NCI-H446 treated with DMSO at 0.1 percent for 48 hours (cell line): ENCODE data around the gene MS4A8.
"Not testable (repeated sequence)": the region's sequence is repeated elsewhere in the genome, so short reads cannot be mapped to it uniquely, and the experiment has no call there.

Source experiments
- DNase-seq: peaks from one replicate; lab custom pipeline; 2025; lab: John Stamatoyannopoulos, UW

The MS4A8 gene, protein sequence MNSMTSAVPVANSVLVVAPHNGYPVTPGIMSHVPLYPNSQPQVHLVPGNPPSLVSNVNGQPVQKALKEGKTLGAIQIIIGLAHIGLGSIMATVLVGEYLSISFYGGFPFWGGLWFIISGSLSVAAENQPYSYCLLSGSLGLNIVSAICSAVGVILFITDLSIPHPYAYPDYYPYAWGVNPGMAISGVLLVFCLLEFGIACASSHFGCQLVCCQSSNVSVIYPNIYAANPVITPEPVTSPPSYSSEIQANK

DNA sequence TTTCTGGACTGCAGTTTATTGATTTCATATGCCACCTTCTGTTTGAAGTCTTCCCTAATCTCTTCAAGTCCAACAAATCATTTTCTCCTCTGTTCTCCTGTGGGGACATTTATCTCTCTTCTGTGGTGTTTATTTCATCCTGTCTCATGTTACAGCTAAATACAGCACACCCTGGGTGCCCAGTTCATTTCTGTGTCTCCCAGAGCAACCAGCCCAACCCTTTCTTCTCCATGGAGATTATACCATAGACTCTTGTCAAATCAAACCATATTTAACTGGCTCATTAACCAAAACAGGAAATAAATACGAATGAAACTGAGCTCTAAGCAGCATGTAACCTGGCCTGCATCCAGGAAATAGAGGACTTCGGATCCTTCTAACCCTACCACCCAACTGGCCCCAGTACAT, at the start of gene MS4A8:
TSS of gene MS4A8 (plus strand) at position 329 of the 408 bp plus-strand sequence. CDS start 1,249 bp downstream, outside the sequence.
- DNase-seq, result no peak

DNA sequence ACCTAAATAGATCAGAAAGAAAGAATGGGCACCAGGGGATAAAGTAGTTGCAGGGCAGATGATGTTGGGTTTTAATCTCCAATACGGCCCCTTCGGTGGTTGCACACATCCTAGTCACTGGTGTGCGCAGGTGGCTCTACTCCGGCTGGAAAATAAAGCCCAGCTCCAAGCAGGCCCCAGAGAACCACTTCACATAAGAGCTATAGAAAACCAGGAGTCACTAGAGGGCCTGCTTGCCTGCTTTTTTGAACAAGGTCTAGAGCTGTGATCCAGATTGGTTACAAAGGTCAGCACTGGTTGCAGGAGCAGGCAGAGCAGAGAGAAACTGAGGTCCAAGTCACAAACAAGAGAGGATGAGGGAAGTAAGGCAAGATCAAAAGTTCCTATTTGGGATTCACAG, 41.5 kb upstream of the MS4A8 start:
- no peak for DNase-seq

DNA sequence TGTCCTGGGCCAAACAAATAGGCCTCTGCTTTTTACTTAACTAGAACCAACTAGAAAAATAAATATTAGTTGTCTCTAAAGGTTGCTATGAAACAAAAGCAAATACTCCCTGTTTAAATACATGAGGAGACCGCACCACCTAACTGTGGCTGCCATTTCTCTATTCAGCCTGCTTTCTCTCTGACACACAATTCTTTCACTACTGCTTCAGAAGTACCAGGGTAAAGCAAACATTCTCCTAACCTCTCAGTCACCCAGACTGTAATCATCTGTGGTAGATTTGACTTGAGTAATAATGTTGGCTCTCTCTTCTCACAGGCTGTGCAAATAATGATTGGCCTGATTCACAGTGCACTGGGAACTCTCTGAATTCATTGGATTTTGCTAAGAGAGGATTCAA, 41.0 kb upstream of the MS4A8 start:
- no peak for DNase-seq

DNA sequence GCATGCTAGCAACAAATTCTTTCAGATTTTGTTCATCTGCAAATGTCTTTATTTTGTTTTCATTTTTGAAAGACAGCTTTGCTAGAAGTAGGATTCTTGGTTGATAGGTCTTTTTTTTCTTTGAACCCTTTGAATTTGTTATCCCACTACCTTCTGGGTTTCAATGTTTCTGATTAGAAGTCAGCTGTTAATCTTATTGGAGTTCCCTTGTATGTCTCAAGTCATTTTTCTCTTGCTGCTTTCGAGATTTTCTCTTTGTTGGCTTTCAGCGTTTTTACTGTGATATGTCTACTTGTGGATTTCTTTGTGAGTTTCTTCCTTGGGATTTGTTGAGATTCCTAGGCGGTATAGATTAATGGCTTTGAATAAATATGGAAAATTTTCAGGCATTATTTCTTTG, 27.2 kb upstream of the MS4A8 start:
- no peak for DNase-seq

DNA sequence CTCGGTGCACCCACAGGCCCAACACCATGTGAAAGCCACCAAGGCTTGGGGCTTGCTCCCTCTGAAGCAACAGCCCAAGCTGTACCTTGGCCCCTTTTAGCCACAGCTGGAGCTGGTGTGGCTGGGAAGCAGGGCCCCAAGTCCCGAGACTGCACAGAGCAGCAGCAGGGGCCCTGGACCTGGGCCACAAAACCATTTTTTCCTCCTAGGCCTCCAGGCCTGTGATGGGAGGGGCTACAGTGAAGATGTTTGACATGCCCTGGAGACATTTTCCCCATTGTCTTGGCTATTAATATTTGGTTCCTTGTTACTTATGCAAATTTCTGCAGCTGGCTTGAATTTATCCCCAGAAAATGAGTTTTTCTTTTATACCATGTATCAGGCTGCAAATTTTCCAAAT, 21.2 kb upstream of the MS4A8 start:
- not testable (repeated sequence) for DNase-seq

DNA sequence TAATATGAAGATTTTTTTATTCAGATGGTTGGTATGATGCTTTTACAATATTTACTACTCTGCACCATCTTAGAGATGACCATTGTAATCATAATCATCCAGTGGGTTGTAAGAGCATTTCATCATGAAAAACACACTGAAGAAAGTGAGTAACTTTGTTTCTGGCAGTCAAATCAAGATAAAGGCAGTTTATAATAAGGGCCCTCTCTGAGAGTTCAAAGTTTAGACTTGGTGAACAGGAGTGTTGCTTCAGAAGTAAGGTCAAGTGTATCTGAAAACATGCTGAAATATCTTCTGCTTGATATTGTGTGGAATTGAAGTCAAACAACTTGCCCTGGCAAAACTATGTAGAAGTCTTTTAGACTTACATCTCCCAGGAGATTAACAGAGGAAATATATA, 19.5 kb upstream of the MS4A8 start:
- DNase-seq, result no peak

DNA sequence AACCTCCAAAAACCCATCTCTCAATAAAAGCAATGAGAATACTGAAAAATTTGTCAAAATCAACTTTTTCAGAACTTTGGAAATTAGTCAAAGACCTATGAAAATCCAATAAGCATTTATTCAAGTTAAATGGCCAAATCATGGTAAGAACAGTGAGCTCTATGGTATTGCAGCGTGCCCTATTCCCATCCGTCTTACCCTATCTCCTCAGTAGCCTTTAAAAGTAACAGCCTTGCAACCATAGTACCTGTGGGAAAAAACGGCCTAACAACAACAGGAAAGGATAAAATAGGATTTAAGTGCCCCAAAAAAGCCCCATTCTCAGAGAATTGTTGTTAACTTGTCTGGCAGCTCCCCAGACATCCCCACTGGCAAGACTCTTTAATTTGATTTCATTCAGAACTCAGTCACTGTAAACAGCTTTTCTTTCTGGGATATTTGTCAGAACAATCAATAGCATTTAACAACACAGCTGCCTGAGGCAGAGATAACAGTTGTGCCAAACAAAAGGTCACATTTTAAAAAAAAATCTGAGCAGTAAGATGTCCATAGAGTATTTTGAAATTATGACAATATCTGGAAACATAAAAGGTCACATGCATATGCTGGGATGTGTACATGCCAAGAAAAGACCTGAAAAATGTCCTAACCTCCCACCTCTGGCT, 18.8 kb upstream of the MS4A8 start:
- DNase-seq, result no peak

DNA sequence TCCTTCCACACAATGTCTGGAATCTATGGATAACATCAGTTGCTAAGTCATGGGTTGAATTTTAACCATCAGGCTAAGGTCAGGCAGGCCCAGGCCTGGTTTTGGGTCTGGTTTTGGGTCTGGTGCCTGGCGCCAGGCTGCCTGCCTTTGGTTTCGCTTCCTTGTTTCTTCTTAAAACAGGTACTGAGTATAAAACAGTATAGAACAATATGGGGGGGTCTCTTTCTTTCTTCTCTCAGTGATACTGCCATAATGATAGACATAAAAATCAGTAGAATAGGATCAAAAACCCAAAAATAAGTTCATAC, 14.9 kb upstream of the MS4A8 start:
- not testable (repeated sequence) for DNase-seq

DNA sequence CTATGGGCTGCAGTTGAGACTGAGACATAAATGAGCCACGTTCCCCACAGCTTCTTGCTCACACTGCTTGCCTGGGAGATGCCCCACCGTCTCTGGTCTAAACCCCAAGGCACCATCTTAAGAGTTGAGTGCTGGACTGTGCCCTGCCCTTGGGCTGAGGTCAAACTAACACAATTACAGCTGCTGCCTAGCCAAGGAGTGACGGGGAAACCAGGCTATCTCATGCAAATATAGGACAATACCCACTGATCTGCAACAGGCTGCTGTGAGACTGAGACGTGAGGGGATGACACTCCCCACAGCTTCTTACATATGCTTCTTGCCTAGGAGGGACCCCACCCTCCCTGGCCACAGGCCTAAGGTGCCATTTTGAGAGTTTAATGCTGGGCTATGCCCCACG, 7.8 kb upstream of the MS4A8 start:
- DNase-seq, result no peak

DNA sequence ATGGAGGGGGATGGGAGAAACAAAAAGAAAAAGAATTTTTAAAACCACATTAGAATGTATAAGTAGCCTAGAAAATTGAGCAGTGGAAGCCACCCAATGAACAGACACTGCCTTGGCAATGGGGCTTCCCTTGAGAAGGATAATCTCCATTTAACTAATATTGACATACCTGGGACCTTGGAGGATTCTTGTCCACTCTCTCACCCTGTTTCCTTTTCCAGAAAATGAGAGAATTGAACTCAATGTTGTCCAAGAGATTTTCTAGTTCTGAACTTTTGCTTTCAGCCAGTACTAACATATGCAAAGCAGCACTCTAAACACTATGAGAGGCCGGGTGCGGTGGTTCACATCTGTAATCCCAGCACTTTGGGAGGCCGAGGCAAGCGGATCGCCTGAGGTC, 524 bp downstream of the MS4A8 start:
- DNase-seq, result no peak

DNA sequence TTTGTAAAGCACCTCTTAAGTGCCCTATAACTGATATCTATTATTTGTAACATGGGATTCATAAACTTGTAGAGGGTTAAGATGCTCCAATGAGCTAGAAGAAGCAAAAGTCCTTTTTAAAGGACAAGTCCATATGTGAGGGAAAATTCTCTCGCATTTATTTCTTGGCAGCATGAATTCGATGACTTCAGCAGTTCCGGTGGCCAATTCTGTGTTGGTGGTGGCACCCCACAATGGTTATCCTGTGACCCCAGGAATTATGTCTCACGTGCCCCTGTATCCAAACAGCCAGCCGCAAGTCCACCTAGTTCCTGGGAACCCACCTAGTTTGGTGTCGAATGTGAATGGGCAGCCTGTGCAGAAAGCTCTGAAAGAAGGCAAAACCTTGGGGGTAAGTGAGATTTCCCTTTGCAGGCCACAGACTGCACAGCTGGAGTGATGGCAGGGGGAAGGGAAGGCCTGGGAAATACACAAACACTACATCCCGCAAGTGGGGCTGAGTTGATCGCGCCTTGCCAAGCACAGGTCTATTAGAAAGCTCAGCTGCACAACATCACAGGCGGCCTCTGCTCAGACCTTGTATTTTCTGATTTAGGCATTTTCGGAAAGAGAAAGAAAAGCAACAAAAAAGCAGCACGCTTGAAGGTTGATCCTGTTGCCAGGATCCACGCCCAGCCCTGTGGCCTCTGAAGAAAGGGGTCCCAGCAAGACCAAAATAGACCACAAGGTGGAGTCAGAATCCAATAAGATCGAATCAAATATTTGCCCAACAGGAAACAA, 1.5 kb downstream of the MS4A8 start:
- DNase-seq, result peak; percentile 5

DNA sequence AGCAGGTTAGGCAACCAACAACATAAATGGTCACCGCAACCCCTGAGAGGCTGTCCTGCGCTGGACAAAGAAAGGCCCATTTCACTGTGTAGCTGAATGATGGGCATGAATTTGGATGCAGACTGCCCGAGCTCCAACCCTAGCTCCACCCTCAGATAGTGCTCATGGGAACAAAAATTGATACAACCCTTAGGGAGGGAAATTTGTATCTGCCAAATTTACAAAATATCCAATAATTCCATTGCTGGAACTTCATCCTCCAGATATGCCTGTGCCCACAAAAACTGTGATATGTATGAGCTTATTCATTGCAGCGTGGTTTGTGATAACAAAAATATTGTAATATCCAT, 2.0 kb downstream of the MS4A8 start:
- DNase-seq, result no peak

DNA sequence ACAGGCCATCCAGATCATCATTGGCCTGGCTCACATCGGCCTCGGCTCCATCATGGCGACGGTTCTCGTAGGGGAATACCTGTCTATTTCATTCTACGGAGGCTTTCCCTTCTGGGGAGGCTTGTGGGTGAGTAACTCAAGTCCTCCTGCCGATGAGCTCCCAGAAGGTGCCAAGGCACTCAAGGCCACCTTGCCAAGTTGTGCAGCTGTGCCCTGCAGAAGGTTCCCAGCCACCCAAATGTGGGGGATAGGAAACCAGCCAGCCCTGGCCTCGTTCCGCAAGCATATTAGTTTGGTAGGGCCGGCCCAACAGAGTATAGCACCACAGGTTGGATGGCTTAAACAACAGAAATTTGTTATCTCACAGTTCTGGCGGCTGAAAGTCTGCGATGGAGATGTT, 4.0 kb downstream of the MS4A8 start:
- DNase-seq, result no peak

DNA sequence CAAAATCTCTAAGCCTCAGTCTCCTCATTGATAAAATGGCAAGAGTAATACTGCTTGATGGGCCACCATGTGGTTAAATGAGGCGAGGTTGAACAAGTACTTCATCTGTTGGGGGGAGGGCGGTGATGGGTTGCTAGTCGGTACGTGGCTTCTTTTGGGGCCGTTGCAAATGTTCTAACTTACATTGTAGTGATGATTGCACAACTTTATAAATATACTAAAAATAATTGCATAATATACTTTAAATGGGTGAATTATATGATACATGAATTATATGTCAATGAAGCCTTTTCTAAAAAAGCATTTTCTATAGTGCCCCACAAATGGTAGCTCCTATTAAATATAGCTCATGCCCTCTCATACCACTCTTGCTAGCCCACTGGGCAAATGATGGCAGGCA, 6.5 kb downstream of the MS4A8 start:
- no peak for DNase-seq

DNA sequence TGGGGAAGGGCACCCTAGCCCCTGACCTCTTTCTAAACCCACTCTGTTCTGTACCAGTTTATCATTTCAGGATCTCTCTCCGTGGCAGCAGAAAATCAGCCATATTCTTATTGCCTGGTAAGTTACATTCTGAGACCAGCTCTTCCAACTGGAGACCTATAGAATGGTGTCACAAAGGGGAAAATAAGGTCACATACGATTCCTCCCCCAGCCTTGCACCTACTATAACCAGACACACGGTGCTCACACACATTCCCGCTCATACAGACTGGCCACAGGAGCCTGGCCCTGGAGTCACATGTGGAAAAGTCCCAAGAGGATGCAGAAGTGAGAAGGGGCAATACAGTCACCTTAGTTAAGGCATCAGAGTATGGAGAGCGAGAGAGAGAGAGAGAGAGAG, 7.5 kb downstream of the MS4A8 start:
- no peak for DNase-seq

DNA sequence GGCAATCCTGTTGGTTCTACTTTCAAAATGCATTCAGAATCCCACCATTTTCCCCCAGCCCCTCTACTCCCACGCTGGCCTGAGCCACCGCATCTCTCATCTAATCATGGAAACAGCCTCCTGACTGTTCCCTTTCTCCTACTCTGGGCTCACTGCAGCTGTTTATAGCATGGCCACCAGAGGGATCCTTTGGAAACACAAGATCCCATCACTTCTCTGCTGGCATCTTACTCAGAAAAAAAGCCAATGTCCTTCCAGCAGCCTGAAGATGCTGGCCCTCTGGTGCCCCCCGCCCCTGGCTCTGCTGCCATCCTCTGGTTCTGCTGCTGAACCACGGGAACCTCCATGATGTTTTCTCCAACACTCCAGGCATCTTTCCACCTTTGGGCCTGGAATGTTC, 11.1 kb downstream of the MS4A8 start:
- no peak for DNase-seq

DNA sequence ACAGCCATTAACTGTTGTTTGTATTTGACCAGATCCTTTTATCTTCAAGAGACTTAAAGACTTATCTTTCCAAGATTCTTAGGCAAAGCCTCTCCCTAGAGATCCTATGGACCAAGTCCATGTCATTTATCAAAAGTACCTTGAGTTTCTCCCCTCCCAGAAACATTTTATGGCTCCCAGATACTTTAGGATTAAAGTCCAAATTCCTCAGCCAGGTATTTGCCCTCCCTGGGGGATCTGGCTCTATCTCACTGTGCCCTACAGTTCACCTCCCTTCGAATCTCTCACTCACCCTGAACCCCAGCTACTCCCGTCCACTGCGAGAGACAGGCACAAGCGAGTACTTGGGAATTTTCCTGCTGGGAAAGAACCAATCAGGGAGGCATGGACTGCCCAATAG, 11.9 kb downstream of the MS4A8 start:
- no peak for DNase-seq

DNA sequence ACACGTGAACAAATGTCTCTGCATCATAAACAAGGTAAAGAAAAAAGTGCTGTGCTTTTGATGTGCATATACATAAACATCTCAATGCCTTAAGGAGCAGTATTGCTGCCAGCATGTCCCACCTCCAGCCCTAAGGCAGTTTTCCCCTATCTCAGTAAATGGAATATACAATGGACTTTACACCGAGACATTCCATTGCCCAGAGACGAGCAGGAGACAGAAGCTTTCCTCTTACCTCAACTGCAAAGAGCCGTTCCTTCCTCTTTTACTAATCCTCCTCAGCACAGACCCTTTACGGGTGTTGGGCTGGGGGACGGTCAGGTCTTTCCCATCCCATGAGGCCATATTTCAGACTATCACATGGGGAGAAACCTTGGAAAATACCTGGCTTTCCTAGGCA, 14.0 kb downstream of the MS4A8 start:
- not testable (repeated sequence) for DNase-seq

DNA sequence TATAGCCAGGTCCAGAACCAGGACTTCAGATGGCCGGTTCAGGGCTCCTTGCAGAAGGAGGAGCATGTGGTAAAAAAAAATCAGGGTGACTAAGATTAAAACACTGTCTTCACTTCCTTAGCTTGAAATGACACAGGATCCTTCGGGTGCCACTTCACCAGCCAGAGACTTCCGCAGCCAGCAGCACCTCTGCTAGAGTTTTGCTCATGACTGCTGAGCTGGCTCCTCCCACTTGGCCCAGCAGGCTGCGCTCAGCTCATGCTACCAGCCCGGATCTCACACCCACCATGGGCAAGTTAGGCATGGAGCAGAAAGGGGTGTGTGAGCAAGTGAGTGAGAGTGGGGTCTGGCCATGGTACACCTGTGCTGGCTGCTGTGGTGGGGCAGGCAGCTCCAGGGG, 18.5 kb downstream of the MS4A8 start:
- no peak for DNase-seq

DNA sequence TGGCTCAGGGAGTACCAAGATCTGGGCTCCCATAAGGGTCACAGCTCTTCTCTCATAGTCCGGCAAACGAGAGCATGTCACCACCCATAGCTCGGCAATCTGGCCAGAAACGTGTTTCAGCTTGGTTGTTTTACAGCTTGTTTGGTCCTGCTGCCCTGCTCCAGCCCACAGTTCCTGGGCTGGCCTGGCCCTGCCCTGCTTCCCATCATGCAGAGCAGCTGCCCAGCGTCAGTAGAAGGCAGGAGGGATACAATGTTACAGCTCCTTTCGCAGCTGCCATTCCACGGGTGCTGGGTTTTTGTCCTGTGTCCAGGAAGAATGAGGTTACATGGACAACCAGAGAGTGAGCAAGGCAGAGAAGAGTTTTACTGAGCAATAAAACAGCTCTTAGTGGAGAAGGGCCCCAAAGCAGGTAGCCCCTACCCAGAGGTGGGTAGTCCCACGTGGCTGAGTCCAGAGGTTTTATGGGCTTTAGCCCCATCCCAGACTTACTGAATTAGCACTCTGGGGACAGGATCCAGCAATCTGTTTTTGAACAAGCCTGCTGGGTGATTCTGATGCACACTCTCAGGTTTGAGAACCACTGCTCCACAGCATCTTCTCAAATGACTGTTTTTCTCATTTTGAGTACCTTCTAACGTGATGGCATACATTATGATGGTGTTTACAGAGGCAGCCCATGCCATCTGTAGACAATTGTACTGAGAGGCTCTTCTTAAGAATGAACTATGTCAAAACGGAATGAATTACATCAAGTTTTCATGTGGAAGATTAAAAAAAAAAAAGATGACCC, 19.3 kb downstream of the MS4A8 start:
- DNase-seq, result no peak

DNA sequence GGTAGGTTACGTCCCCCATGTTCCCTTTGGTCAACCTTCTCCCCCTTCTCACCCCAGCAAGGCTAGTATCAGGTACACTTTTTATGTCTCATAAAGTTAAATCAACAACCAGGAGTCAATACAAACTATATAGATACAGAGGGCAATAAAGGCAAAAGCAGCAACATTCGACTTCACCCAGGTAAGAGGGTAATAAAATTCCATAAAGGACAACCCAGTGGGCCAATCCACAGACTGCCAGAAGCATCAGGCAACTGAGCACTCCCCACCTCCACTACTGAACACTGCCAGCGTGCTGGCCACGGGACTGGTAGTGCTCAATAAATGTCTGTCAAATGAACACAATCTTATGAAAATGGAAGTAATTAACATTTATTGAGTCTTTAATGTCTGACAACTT, 20.0 kb downstream of the MS4A8 start:
- no peak for DNase-seq

DNA sequence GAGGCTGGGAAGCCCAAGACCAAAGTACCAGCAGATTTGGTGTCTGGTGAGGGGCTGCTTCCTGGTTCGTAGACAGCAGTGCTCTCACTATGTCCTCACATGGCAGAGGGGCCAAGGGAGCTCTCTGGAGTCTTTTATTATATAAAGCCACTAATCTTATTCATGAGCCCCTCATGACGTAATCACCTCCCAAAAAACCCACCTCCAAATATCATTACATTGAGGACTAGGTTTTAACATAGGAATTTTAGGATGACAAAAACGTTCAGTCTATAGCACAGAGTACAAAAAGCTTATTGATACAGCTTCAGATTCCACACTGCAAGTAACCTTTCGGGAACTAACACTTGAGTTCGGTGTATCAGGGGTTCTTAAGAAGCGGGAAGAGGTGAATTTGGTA, 21.0 kb downstream of the MS4A8 start:
- DNase-seq, result no peak

DNA sequence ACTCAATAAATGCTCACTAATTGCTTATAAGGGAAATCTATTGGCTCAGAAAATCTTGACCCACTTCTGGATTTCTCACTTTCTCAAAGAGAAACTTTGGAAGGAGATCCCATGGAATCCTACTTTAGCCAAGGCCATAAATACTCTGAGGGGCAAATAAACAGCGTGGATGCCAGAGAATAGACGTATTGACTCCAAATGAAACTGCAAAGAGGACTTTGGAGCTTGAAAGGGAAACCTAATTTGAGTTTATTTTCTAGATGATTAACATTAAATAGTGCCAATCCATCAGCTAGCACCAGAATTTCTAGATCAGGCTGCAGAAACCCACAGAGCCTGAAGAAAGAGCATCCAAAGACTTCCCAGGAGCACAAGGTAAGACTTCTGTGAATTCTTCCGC, 25.0 kb downstream of the MS4A8 start, which contains the start of gene MS4A18:
TSS of gene MS4A18 (plus strand) at position 301 of the 400 bp plus-strand sequence.
- no peak for DNase-seq
